Stimulated activated CD8-positive, alpha-beta memory T cell treated with anti-CD3 and anti-CD28 coated beads, Interleukin-15, amount 100 ng/mL, for 1 hour (primary cell): ENCODE data around the gene ELL.
A peak's percentile ranks its signal among the peaks of the same experiment; 100 is the strongest.

Experiments
- DNase-seq: peaks from one replicate; pipeline ENCODE4 v3.0.0-alpha.2; 2020; ENCODE audit warnings: low read depth

Gene ELL

GRCh38 chr19:18433735-18434398 lies 88.0 kb downstream of the ELL start:
- no peak for DNase-seq

GRCh38 chr19:18433015-18433691 lies 88.7 kb downstream of the ELL start:
- no peak for DNase-seq

GRCh38 chr19:18432275-18433014 lies 89.4 kb downstream of the ELL start:
- DNase-seq: no peak

- DNase-seq: no peak
Measured at GRCh38 chr19:18431351-18432197, 90.3 kb downstream of the ELL start.

- no peak for DNase-seq
Measured at GRCh38 chr19:18430417-18431144, 91.3 kb downstream of the ELL start.

- no peak for DNase-seq
Measured at GRCh38 chr19:18429717-18430416, 92.0 kb downstream of the ELL start.

- peak; percentile 65 for DNase-seq
Measured at GRCh38 chr19:18428787-18429674, 92.8 kb downstream of the ELL start.

- DNase-seq: no peak
Measured at GRCh38 chr19:18428173-18428786, 93.6 kb downstream of the ELL start.

GRCh38 chr19:18427743-18428113 lies 94.1 kb downstream of the ELL start:
- DNase-seq: no peak

- no peak for DNase-seq
Measured at GRCh38 chr19:18427080-18427742, 94.7 kb downstream of the ELL start.

GRCh38 chr19:18426416-18426767 lies 95.5 kb downstream of the ELL start:
- no peak for DNase-seq

GRCh38 chr19:18425515-18426415 lies 96.1 kb downstream of the ELL start:
- DNase-seq: no peak

GRCh38 chr19:18424890-18425514 lies 96.9 kb downstream of the ELL start:
- DNase-seq: no peak

- no peak for DNase-seq
Measured at GRCh38 chr19:18424122-18424889, 97.6 kb downstream of the ELL start.

GRCh38 chr19:18423258-18424020 lies 98.4 kb downstream of the ELL start:
- DNase-seq: no peak
